ENCODE measurements around the gene EHBP1.
A peak's percentile ranks its signal among the peaks of the same experiment; 100 is the strongest.

The EHBP1 gene

GRCh38 chr2:63027220-63027619 is 321.7 kb downstream of the EHBP1 start:
- Mint-ChIP-seq H3K4me3 (no peak overlapping the region), H3K27me3 (no peaks in the 10 kb centered on the region), H3K4me1 (no peaks in the 10 kb centered on the region), H3K27ac (no peak overlapping the region), H3K9me3 (no peaks in the 10 kb centered on the region)
- DNase-seq = no peak
- ATAC-seq = no peak

DNA sequence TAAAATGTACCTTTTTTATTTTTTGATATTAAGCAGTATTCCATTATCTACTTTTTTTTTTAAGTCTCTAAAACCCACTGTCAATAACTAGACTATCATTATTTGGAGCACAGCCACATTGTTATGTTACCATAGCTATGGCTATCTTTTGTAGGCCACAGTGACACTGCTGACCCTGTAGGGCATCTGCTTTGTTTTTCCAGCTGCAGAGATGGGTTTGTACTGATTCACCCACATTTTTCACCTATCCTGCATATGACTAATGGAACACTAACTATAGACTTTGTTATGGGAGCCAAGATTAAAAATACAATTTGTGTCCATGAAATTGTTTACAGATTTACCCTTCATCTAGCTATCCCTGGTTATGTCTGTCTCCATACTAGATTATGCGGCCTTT is 323.5 kb downstream of the EHBP1 start:
- Mint-ChIP-seq H3K27ac (no peak overlapping the region), H3K9me3 (no peaks in the 10 kb centered on the region), H3K27me3 (no peaks in the 10 kb centered on the region), H3K4me1 (no peaks in the 10 kb centered on the region), H3K4me3 (no peak overlapping the region)
- no peak for DNase-seq
- ATAC-seq = no peak

GRCh38 chr2:63034526-63034925 is 329.0 kb downstream of the EHBP1 start:
- H3K27me3 Mint-ChIP-seq = no peaks in the 10 kb centered on the region
- no peaks in the 10 kb centered on the region for H3K4me1 Mint-ChIP-seq
- H3K27ac Mint-ChIP-seq = no peak overlapping the region
- ATAC-seq (no peak), DNase-seq (no peak)
- no peaks in the 10 kb centered on the region for H3K9me3 Mint-ChIP-seq
- no peak overlapping the region for H3K4me3 Mint-ChIP-seq

- H3K4me1 Mint-ChIP-seq = no peaks in the 10 kb centered on the region
- ATAC-seq = no peak
- no peak overlapping the region for H3K4me3 Mint-ChIP-seq
Observed at GRCh38 chr2:63035169-63035568, 329.7 kb downstream of the EHBP1 start.

GRCh38 chr2:63035660-63036059 is 330.1 kb downstream of the EHBP1 start:
- DNase-seq = no peak
- ATAC-seq = no peak
- H3K27ac Mint-ChIP-seq = no peak overlapping the region
- no peaks in the 10 kb centered on the region for H3K9me3 Mint-ChIP-seq
- H3K4me3 Mint-ChIP-seq = no peak overlapping the region
- H3K4me1 Mint-ChIP-seq = no peaks in the 10 kb centered on the region
- H3K27me3 Mint-ChIP-seq = no peaks in the 10 kb centered on the region

More at GRCh38 chr2:63035169-63035568, 329.7 kb downstream of the EHBP1 start:
- DNase-seq = no peak
- Mint-ChIP-seq H3K27ac (no peak overlapping the region), H3K27me3 (no peaks in the 10 kb centered on the region), H3K9me3 (no peaks in the 10 kb centered on the region)

DNA sequence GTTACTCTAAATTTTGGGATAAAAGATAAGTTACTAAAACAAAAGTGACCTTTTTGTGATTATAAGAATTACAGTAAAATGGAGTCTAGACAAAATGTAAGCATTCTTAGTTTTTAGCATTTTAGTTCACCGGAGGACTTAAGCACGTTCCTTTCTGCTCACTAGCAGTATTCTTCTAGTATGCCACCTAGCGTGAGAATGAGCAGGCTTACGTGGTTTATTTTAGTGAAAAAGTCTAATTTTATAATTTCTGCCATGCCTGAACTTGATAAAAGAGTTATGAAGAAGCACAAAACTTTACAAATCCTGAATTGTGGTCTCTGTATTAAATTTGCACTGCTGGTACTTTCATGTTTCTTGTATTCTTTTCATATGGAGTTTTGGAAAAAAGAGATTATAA is 332.5 kb downstream of the EHBP1 start:
- no peak overlapping the region for H3K4me3 Mint-ChIP-seq

GRCh38 chr2:63040586-63040985 is 335.1 kb downstream of the EHBP1 start:
- no peaks in the 10 kb centered on the region for H3K9me3 Mint-ChIP-seq
- H3K27me3 Mint-ChIP-seq = peaks cover 21% of the 10 kb centered on the region
- no peaks in the 10 kb centered on the region for H3K4me1 Mint-ChIP-seq
- H3K27ac Mint-ChIP-seq = no peak overlapping the region
- H3K4me3 Mint-ChIP-seq = no peak overlapping the region
- ATAC-seq (no peak), DNase-seq (no peak)

More for the DNA sequence above, 332.5 kb downstream of the EHBP1 start:
- Mint-ChIP-seq H3K9me3 (no peaks in the 10 kb centered on the region), H3K27ac (no peak overlapping the region), H3K27me3 (no peaks in the 10 kb centered on the region), H3K4me1 (no peaks in the 10 kb centered on the region)
- DNase-seq = no peak
- no peak for ATAC-seq

DNA sequence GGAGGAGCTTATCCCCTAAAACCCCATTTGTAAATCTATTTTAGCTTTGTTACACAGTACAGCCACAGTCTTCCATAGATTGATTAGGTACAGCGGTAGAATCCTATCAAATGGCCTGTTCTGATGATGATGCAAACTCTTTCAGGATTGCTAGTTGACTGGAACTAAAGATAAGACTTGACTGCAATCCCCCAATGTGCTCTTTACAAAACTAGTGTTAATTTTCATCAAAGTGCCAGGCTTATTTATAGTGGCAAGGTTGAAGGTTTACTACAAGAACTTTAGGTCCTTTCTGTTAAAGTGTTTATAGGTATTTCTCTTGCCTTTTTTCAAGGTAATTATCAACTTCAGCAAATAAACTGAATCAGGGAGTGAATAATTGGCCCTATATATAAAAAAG is 336.1 kb downstream of the EHBP1 start:
- Mint-ChIP-seq H3K9me3 (no peaks in the 10 kb centered on the region), H3K27me3 (peaks cover 32% of the 10 kb centered on the region), H3K27ac (no peak overlapping the region), H3K4me1 (peaks cover 3% of the 10 kb centered on the region), H3K4me3 (no peak overlapping the region)
- ATAC-seq (no peak), DNase-seq (no peak)

DNA sequence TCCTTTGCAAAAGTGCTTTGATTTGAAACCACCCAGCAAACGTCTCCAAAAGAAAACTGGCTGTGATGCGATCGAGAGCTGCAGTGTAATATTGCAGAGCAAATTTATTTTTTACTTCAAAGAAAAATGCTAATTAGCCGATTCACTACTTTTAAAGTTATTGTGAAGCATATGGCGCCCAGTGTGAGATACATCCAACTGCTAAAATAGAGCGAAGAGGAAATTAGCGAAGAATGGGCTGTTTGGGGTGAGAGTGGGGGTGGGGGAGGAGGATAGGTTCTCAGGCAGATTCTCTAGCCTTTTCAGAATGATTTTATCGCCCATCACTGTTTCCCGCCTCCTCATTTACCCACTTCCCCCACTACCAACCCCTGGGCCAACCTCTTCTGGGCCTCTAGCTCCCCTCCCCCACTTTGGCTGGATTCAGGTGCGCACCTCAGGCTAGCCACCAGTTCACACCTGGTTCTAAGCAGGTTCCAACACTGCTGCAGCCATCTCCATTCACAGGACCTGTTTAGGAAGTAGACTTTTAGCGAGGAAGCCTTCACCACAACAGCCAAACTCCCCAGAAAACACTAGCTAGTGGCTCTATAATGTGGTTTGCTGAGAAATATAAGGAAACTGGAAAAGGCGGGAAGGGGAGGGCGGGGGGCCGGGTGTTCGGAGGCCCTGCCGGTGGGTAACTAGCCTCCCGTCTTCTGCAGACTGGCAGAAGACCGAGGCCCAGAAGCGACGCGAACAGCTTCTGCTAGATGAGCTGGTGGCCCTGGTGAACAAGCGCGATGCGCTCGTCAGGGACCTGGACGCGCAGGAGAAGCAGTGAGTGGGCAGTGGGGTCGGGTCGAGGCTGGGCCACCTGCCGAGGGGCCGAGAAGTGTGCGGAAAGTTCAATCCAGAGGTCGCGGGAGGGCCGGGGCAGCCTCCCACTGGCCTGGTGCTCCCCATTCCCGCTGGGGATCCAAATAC is 339.1 kb downstream of the EHBP1 start:
- no peak overlapping the region for H3K27ac Mint-ChIP-seq
- peaks cover 62% of the 10 kb centered on the region for H3K27me3 Mint-ChIP-seq
- H3K4me1 Mint-ChIP-seq = peaks cover 33% of the 10 kb centered on the region
- ATAC-seq (no peak), DNase-seq (no peak)
- no peaks in the 10 kb centered on the region for H3K9me3 Mint-ChIP-seq
- H3K4me3 Mint-ChIP-seq = no peak overlapping the region

GRCh38 chr2:63046552-63046951 is 341.0 kb downstream of the EHBP1 start:
- Mint-ChIP-seq H3K9me3 (no peaks in the 10 kb centered on the region), H3K4me3 (peak overlapping the region in 1 of 2 donors; percentile 75), H3K4me1 (peaks cover 47% of the 10 kb centered on the region), H3K27ac (peak overlapping the region in 1 of 2 donors; percentile 25), H3K27me3 (peaks cover 79% of the 10 kb centered on the region)
- no peak for ATAC-seq
- no peak for DNase-seq

DNA sequence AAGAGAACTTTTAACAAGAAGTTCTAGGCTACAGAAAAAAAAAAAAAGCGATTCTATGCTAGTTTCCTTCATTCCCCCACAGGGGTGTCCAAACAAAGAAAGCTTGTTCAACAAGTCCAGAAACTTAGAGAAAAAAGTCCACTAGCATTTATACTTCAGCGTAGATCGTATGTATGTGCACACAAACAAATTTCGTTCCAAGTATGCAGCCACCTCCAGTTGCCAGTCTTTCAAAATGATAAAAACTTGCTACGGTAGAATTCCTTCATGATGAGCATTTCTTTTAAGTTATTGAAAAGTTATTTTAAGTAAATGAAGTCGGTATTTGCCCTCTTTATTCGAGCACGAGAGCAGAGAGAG is 341.4 kb downstream of the EHBP1 start:
- Mint-ChIP-seq H3K27me3 (peaks cover 83% of the 10 kb centered on the region), H3K27ac (no peak overlapping the region), H3K4me1 (peaks cover 51% of the 10 kb centered on the region), H3K9me3 (no peaks in the 10 kb centered on the region), H3K4me3 (peak overlapping the region; percentile 36 to 75)
- DNase-seq (no peak), ATAC-seq (no peak)

DNA sequence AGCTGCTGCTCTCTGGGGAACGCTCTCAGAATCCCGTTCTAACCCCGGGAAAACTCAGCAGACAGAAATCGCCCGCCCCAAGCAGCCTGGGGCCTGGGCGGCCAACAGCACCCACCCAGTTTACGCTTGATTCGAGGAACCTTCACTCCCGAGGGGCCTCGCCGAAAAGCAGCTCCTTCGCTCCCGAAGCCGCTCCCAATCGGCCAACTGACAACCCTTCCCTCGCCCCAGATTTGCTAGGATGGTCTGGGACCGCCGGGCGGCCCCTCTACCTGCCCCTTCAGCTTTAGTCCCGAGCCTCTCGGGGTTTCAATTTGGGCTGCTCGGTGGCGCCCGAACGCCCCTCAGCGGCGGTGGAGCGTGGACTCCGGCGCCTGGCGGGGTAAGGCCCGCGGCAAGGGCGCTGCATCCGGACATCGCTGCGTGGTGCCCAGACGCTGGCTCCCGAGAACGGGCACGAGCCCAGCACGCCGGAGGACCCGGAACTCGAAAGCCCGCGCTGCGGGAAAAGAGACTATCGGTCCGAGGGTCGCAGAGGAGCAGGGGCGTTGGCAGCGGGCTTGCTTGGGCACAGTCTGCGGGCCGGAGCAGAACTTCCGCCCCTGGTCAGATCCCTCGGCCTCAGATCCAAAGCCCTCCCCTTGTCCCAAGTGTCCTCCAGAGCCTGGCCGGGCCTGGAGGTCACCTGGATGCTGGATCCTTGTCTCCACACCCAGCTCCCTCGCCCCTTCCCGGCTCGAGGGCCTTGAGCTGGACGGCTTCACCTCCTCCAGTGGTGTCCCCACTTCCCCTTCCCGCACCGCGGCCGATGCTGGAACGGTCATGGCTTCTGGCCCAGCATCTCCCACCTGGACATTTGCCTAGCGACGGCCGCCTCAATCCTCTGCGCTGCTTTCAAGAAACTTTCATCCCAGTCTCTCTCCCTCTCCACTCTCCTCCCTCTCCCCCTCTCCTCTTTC is 342.1 kb downstream of the EHBP1 start:
- H3K4me3 Mint-ChIP-seq = peak overlapping the region; percentile 36 to 75
- DNase-seq (peak; percentile 41 to 47), ATAC-seq (peak; percentile 43)
- no peaks in the 10 kb centered on the region for H3K9me3 Mint-ChIP-seq
- no peak overlapping the region for H3K27ac Mint-ChIP-seq
- peaks cover 58% of the 10 kb centered on the region for H3K4me1 Mint-ChIP-seq
- H3K27me3 Mint-ChIP-seq = peaks cover 89% of the 10 kb centered on the region

GRCh38 chr2:63048367-63049171 is 343.1 kb downstream of the EHBP1 start:
- peaks cover 98% of the 10 kb centered on the region for H3K27me3 Mint-ChIP-seq
- no peaks in the 10 kb centered on the region for H3K9me3 Mint-ChIP-seq
- peaks cover 67% of the 10 kb centered on the region for H3K4me1 Mint-ChIP-seq
- H3K27ac Mint-ChIP-seq = no peak overlapping the region
- ATAC-seq = no peak
- peak overlapping the region; percentile 36 to 91 for H3K4me3 Mint-ChIP-seq
- peak; percentile 18 to 31 for DNase-seq

DNA sequence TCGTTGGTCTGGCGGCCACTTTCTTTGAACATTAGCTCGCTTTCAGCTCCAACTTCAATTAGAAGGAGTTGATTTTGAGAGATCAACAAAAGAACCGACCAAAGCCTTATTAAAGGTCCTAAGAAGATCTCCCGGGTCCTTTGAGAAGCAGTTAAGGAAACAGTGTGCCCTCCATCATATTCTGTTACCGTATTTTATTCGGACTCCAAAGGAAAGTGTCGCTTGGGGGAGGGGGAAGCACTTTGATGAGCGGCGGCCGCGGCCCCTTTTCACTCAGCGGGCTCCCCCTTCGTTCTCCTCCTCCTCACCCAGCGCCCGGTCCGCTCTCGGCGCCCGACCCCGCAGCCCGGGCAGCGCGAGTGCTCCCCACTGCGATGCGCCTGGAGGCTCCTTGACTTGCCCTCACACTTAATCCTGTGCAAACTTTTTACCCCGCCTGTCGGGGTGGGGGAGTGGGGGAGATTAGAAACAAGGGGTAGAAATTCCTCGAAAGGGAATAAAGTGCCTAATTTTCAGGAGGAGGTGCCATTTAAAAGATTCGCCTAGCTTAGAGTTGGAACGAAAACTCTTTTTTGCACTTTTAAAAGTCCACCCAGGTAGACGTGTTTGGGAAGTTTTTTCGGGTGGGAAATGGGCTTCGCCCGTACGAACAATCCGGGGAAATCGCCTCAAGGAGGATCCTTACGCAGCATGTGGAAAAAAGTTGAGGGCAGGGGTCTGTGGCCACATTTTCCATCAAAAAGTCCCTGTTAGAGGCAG is 343.9 kb downstream of the EHBP1 start:
- Mint-ChIP-seq H3K27me3 (peaks cover 98% of the 10 kb centered on the region), H3K4me3 (peak overlapping the region; percentile 91 to 94), H3K4me1 (peaks cover 76% of the 10 kb centered on the region), H3K9me3 (no peaks in the 10 kb centered on the region), H3K27ac (peak overlapping the region in 1 of 2 donors; percentile 42)
- ATAC-seq = no peak
- peak; percentile 12 to 26 for DNase-seq

All from stimulated activated naive CD8-positive, alpha-beta T cell treated with anti-CD3 and anti-CD28 coated beads, Interleukin-15, amount 100 ng/mL, for 72 hours (primary cell).